ENCODE measurements around the gene BHLHE40.

GRCh38 chr3:4945324-4945723 lies 33.9 kb upstream of the BHLHE40 start:
- TF ChIP-seq CTCF (IDR thresholded peaks at IDR 0.05; ENCODE audit: insufficient read depth, low read length, poor library complexity, severe bottlenecking), result no peak
- no peak for TF ChIP-seq EZH2phosphoT487 (conservative IDR thresholded peaks at IDR 0.05; ENCODE audit: low read length)
